Fibroblast of upper back skin (primary cell): ENCODE data around the gene ZSWIM6.
A peak's percentile ranks its signal among the peaks of the same experiment; 100 is the strongest.

Source experiments
- DNase-seq: peaks from one replicate; pipeline ENCODE4 v3.0.0-alpha.2; 2013

ZSWIM6 gene

GRCh38 chr5:61331407-61332357 lies at the start of gene ZSWIM6:
TSS of gene ZSWIM6 (plus strand) at chr5:61332258. CDS start at chr5:61332273, 15 bp downstream.
- DNase-seq = peak; percentile 100

- no peak for DNase-seq
Observed at GRCh38 chr5:61283471-61283870, 48.6 kb upstream of the ZSWIM6 start.

GRCh38 chr5:61285531-61285930 lies 46.5 kb upstream of the ZSWIM6 start:
- DNase-seq = no peak

- DNase-seq = peak; percentile 81
Observed at GRCh38 chr5:61286446-61287132, 45.5 kb upstream of the ZSWIM6 start.

- no peak for DNase-seq
Observed at GRCh38 chr5:61287474-61287873, 44.6 kb upstream of the ZSWIM6 start.

GRCh38 chr5:61289241-61289640 lies 42.8 kb upstream of the ZSWIM6 start:
- no peak for DNase-seq

GRCh38 chr5:61289669-61290306 lies 42.3 kb upstream of the ZSWIM6 start:
- no peak for DNase-seq

- DNase-seq = no peak
Observed at GRCh38 chr5:61290791-61291210, 41.3 kb upstream of the ZSWIM6 start.

GRCh38 chr5:61292062-61292657 lies 39.9 kb upstream of the ZSWIM6 start:
- no peak for DNase-seq

GRCh38 chr5:61293071-61293470 lies 39.0 kb upstream of the ZSWIM6 start:
- DNase-seq = no peak

GRCh38 chr5:61293873-61294272 lies 38.2 kb upstream of the ZSWIM6 start:
- no peak for DNase-seq

- no peak for DNase-seq
Observed at GRCh38 chr5:61295365-61295764, 36.7 kb upstream of the ZSWIM6 start.

GRCh38 chr5:61298066-61298465 lies 34.0 kb upstream of the ZSWIM6 start:
- no peak for DNase-seq

- DNase-seq = no peak
Observed at GRCh38 chr5:61298580-61298979, 33.5 kb upstream of the ZSWIM6 start.

- no peak for DNase-seq
Observed at GRCh38 chr5:61299261-61299681, 32.8 kb upstream of the ZSWIM6 start.

GRCh38 chr5:61301341-61302199 lies 30.5 kb upstream of the ZSWIM6 start:
- DNase-seq = peak; percentile 99

GRCh38 chr5:61302200-61302563 lies 29.9 kb upstream of the ZSWIM6 start:
- DNase-seq = no peak

GRCh38 chr5:61303346-61303745 lies 28.7 kb upstream of the ZSWIM6 start:
- DNase-seq = no peak

- DNase-seq = peak; percentile 55
Observed at GRCh38 chr5:61304590-61305381, 27.3 kb upstream of the ZSWIM6 start.

- peak; percentile 96 for DNase-seq
Observed at GRCh38 chr5:61306531-61307131, 25.4 kb upstream of the ZSWIM6 start.

GRCh38 chr5:61307191-61307590 lies 24.9 kb upstream of the ZSWIM6 start:
- no peak for DNase-seq
